HepG2 (cell line): ENCODE results near the gene SLC43A3.

ENCODE experiments used
- GABPA ChIP-seq, 2 experiments: IDR thresholded peaks; 2 replicates each; pipeline ENCODE4 v1.6.1; 2011 to 2016; ENCODE audit warnings: low read depth in 2 of 2, low read length in 1 of 2, missing biosample characterization in 1 of 2, missing genetic modification characterization in 1 of 2
- GFI1 ChIP-seq: sonication (generic); formaldehyde crosslinking; IDR thresholded peaks from 2 replicates; pipeline ENCODE4 v1.5.0; 2020; ENCODE audit warnings: missing genetic modification reagents, mild to moderate bottlenecking, borderline replicate concordance
- KDM5B ChIP-seq: sonication (generic); formaldehyde crosslinking; IDR thresholded peaks from 2 replicates; pipeline ENCODE4 v1.4.0; 2020; ENCODE audit warnings: missing genetic modification reagents, mild to moderate bottlenecking, borderline replicate concordance

DNA sequence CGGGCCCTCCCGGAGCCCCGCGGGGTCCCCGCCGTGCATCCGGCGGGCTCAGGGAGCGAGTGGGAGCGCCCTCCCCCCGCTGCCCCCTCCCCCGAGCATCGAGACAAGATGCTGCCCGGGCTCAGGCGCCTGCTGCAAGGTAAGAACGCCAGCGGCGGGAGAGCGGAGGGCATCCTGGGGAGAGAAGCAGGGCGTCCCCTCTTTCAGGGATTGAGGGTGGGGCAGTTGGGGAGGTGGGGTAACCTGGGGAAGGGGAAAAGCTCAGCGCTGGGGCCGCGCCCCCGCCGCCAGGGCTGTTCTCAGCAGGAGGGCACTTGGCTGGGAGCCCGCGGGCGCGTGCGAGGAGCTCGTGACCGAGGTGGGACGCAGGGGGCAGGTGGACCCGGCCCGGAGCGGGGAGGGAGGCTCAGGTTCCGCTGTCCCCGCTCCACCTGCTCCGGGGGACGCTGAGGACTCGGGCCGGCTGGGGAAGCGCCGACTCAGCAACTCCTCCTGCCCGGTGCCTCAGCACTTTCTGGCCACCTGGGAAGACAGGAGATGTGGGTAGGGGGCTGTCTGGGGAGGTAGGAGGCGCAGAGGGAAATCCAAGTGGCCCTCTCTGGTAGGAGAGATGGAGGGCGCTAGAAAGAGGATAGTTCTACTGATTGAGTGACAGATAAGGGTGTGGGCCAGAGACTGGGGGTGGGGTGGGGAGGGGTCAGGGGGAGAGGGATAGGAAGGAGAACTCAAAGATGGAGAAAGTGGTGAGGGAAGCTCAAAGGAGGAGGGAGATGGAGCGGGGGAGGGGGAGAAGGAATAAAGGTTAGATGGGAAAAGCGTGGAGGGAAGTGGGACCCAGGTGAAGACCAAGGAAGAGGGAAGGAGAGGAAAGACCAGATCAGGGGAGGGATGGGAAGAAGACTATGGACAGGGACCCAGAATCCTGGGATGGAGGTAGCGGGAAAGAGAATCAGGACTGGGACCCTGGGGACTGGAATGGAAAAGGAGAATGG, 34.1 kb upstream of the SLC43A3 start:
- TF ChIP-seq GFI1 (CRISPR knock-in tag): no peak
- no peak for TF ChIP-seq KDM5B (CRISPR knock-in tag)
- no peak for TF ChIP-seq GABPA (IDR thresholded peaks at IDR 0.05; ENCODE audit: low read depth, low read length)
- TF ChIP-seq GABPA (CRISPR knock-in tag; IDR thresholded peaks at IDR 0.05; ENCODE audit: low read depth): no peak
